GM21360 (cell line): ENCODE results near the gene HNRNPU.
A peak's percentile ranks its signal among the peaks of the same experiment; 100 is the strongest.
"Not testable (repeated sequence)": the region's sequence is repeated elsewhere in the genome, so short reads cannot be mapped to it uniquely, and the experiment has no call there.

Experiments
- ATAC-seq: cut with Tn5 transposase; IDR thresholded peaks from one replicate; pipeline ENCODE4 v1.9.1; 2021; ENCODE audit warnings: mild to moderate bottlenecking, moderate library complexity; ENCODE audit not compliant: unreplicated experiment

The HNRNPU gene

GRCh38 chr1:244840219-244840794 is 24.0 kb downstream of the HNRNPU start:
- ATAC-seq, result no peak

- ATAC-seq, result no peak
Observed at GRCh38 chr1:244839656-244840055, 24.7 kb downstream of the HNRNPU start.

DNA sequence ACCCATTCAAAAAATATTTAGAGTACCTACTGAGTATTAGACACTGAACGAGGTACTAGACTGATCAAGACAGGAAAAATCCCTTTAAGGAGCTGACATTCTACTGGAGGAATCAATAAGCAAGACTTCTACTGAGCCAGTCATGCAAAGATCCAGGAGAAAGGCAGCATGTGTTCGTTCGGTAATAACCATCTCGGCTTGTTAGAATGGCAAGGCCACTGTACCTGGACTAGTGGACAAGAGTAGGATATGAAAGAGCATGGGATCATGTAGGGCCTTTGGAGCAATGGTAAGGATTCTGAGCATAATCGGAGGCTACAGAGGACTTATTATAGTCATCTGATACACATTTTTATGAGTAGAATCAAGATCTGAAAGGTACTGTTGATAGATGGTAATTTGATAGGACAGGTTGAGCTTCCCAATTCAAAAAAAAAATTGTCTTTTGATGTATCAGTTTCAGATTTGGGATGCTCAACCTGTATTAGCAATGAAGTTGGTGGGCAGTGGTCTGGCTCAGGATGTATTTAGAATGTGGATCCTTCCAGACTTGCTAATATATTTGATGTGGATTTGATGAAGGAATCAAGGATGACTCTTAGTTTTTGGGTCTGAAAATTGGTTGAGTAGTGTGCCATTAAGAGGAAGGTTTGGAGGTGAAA is 26.6 kb downstream of the HNRNPU start:
- ATAC-seq, result no peak

GRCh38 chr1:244836584-244836983 is 27.8 kb downstream of the HNRNPU start:
- ATAC-seq, result no peak

DNA sequence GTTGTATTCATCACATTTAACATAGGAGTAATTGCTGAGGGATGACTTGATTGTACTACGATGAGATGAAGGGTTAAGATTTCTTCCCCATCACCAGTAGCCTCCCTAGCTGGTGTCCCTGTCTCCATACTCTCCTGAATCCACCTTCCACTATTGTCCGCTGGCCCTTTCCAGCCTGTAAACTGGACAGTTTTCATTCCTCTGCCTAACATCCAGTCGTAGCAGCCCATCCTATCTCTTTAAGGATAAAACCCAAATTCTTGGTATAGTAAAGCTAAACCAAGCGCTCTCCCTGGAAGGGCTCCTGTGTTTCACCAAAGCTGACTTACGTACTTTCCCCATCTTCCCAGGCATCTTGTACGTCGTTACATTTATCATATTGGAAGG is 28.2 kb downstream of the HNRNPU start:
- no peak for ATAC-seq

- peak; percentile 51 for ATAC-seq
Observed at GRCh38 chr1:244835276-244836134, 28.8 kb downstream of the HNRNPU start, which contains the start of gene COX20. Gene COX20 (plus strand): TSS chr1:244835658. CDS start chr1:244835715, 57 bp downstream.

DNA sequence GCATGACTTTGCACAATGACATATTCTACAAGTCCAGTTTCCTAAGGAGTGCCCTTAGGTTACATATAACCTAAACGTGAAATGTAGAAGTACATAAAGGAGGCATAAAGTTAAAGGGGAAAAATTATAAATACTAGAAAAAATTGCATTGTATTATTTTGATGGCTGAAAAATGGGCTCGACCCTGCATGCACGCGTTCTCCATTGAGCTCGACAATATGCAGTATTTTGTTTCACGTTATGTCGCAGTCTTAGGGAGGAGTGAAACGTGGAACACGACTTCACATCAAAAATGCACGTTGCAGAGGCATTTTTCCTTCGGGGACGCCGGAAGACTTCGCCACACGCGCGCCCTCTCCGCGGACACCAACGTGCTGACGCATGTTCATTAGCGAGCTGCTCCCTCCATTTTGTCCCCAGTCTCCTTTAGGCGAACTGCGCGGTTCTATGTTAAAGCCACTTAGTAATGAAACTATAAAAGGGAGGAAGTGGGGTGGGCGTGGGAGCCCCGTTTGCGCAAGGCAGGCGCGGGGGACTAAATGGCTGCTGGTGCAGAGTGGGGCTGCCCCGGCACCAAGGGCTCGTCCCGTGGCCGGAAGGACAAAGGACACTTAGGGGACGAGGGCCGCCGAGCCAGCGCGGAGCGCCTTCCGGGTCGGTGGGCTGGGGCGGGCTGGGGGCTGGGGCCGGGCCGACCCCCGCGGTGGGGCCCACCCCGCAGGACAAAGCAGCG is 29.6 kb downstream of the HNRNPU start:
- peak; percentile 56 for ATAC-seq

DNA sequence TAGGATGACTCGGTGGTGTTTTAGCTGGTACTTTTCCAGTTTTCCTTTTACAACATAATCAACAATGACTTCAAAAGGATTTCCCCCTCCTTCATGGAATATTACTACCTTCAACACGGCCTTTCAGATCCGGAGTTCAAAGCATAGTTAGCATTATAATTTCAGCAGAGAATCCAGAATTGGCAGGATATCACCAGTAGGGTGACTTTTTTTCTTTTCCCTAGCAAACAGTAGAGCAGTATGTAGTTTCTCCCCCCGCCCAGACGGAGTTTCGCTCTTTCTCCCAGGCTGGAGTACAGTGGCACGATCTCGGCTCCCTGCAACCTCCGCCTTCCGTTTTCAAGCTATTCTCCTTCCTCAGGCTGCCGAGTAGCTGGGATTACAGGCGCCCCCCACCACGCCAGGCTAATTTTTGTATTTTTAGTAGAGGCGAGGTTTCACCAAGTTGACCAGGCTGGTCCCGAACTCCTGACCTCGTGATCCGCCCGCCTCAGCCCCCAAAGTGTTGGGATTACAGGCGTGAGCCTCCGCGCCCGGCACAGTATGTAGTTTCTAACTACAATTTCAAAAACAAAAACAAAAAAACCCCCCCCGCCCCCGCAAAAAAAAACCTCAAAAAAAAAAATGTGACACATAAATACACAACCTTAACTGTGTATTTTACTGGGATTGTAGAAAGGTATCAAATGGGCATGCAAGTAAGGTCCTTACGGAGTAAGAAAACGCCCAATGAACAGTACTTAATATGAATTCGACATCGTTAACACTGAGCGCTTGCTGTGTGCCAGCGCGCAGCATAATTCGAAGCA is 30.4 kb downstream of the HNRNPU start:
- ATAC-seq, result no peak

- not testable (repeated sequence) for ATAC-seq
Observed at GRCh38 chr1:244833260-244833659, 31.1 kb downstream of the HNRNPU start.

DNA sequence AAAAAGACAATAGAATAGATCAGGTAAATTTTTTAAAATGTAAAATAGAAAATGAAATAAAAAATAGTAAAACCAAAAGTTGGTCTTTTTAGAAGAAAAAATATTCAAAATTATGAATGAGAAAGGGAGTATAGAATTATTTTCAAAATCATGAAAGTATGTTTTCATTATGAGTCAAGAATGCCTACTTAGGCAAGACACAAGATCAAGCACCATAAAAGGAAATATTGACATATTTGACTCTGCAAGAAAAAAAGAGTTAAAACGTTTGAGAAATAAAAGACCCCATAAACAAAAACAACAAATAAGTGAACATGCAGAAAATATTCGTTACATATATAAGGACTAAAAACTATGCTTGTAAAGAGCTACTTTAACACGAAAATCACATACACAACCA is 33.7 kb downstream of the HNRNPU start:
- no peak for ATAC-seq

- no peak for ATAC-seq
Observed at GRCh38 chr1:244826712-244827111, 37.6 kb downstream of the HNRNPU start.

GRCh38 chr1:244822878-244823277 is 41.5 kb downstream of the HNRNPU start:
- no peak for ATAC-seq

GRCh38 chr1:244821134-244821533 is 43.2 kb downstream of the HNRNPU start:
- ATAC-seq, result no peak

DNA sequence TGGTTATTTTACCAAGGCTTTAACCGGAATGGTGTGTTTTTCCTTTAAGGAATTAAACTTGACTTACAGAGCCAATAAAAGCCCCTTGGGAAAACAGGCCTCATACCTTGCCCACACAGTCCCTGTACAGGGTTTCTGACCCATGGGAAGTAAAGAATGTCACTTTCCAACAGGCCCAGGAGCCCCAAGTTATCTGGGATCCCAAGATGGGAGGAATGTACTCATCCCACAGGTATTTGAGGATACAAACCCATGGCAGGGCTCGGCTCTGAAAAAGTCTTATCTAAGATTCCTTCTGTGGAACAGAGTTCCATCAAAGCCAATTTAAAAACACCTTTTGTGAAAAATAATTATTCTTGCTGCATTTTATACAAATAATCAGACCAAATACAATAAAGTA is 44.2 kb downstream of the HNRNPU start:
- ATAC-seq, result no peak

- no peak for ATAC-seq
Observed at GRCh38 chr1:244817415-244817894, 46.9 kb downstream of the HNRNPU start.

GRCh38 chr1:244815600-244816099 is 48.7 kb downstream of the HNRNPU start:
- no peak for ATAC-seq

DNA sequence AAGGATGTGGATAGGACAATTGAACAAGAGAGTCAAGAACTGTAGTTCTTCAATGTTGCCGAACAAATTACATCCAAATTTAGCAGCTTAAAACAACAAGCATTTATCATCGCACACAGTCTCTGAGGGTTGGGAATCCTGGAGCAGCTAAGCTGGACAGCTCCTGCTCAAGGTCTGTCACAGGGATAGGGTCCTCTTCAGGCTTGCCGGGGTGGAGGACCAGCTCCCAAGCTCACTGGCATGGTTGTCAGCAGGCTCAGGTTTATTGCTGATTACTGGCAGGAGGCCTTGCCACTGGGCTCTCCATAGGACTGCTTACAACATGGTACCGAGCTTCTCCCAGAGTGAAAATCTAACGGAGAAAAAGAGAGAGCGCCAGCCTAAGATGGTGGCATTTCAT is 51.0 kb downstream of the HNRNPU start:
- no peak for ATAC-seq

DNA sequence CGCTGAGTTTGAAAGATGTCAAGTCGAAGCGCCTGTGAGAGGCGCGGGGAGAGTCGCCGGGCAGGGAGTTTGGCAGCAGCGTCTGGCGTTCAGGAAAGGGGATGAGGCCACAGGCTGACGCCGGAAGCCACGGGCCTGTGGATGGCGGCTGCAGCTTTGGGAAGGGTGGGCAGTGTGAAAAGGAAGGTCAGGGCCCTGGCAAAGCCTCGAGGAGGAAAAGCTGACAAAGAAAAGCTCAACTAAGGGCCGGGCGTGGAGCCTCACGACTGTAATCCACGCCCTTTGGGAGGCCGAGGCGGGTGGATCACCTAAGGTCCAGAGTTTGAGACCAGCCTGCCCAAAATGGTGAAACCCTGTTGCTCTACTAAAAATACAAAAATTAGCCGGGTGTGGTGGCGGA is 54.1 kb downstream of the HNRNPU start:
- no peak for ATAC-seq

GRCh38 chr1:244807138-244807537 is 57.2 kb downstream of the HNRNPU start:
- no peak for ATAC-seq

- ATAC-seq, result no peak
Observed at GRCh38 chr1:244804841-244805240, 59.5 kb downstream of the HNRNPU start.
